Measurements from ENCODE around the gene UGT1A4.
"Not testable (repeated sequence)": the region's sequence is repeated elsewhere in the genome, so short reads cannot be mapped to it uniquely, and the experiment has no call there.

Gene UGT1A4

GRCh38 chr2:233698740-233699139 lies 19.8 kb upstream of the UGT1A4 start:
- Histone ChIP-seq H3K4me3 (ENCODE audit: low read length) (no peak overlapping the region), H3K9me2 (replicated peaks; ENCODE audit: control insufficient read depth, low read length) (no peaks in the 10 kb centered on the region), H3K79me2 (ENCODE audit: control insufficient read depth, low read length) (no peaks in the 10 kb centered on the region), H3K36me3 (ENCODE audit: control insufficient read depth, low read length) (no peaks in the 10 kb centered on the region), H3K27me3 (ENCODE audit: control insufficient read depth, low read length) (no peaks in the 10 kb centered on the region), H3K27ac (ENCODE audit: low read depth, low read length) (no peak overlapping the region), H3K4me2 (ENCODE audit: low read length) (no peak overlapping the region), H3F3A (ENCODE audit: control insufficient read depth, insufficient read depth) (no peaks in the 10 kb centered on the region), H3K9me3 (ENCODE audit: control insufficient read depth, insufficient read depth, low read length) (no peaks in the 10 kb centered on the region), H3K4me1 (ENCODE audit: control insufficient read depth, low read length) (no peaks in the 10 kb centered on the region), H4K20me1 (ENCODE audit: control insufficient read depth, insufficient read depth, low read depth, low read length) (no peaks in the 10 kb centered on the region)
- TF ChIP-seq EZH2phosphoT487 (IDR thresholded peaks at IDR 0.05; ENCODE audit: borderline replicate concordance, low read length) = no peak
- TF ChIP-seq CTCF (IDR thresholded peaks at IDR 0.05; ENCODE audit: low read depth, low read length, poor library complexity, severe bottlenecking) = no peak

GRCh38 chr2:233699424-233700027 lies 19.0 kb upstream of the UGT1A4 start:
- Histone ChIP-seq H3K4me2 (ENCODE audit: low read length) (no peak overlapping the region), H3K9me2 (replicated peaks; ENCODE audit: control insufficient read depth, low read length) (no peaks in the 10 kb centered on the region), H3K9me3 (ENCODE audit: control insufficient read depth, insufficient read depth, low read length) (no peaks in the 10 kb centered on the region), H3K27ac (ENCODE audit: low read depth, low read length) (no peak overlapping the region), H3F3A (ENCODE audit: control insufficient read depth, insufficient read depth) (no peaks in the 10 kb centered on the region), H3K27me3 (ENCODE audit: control insufficient read depth, low read length) (no peaks in the 10 kb centered on the region), H3K36me3 (ENCODE audit: control insufficient read depth, low read length) (no peaks in the 10 kb centered on the region), H3K4me3 (ENCODE audit: low read length) (no peak overlapping the region), H3K4me1 (ENCODE audit: control insufficient read depth, low read length) (no peaks in the 10 kb centered on the region), H3K79me2 (ENCODE audit: control insufficient read depth, low read length) (no peaks in the 10 kb centered on the region), H4K20me1 (ENCODE audit: control insufficient read depth, insufficient read depth, low read depth, low read length) (no peaks in the 10 kb centered on the region)
- TF ChIP-seq CTCF (IDR thresholded peaks at IDR 0.05; ENCODE audit: low read depth, low read length, poor library complexity, severe bottlenecking) = no peak
- TF ChIP-seq EZH2phosphoT487 (IDR thresholded peaks at IDR 0.05; ENCODE audit: borderline replicate concordance, low read length) = no peak

- no peaks in the 10 kb centered on the region for H3F3A ChIP-seq (ENCODE audit: control insufficient read depth, insufficient read depth)
- H3K27ac ChIP-seq (ENCODE audit: low read depth, low read length) = no peak overlapping the region
- H3K9me3 ChIP-seq (ENCODE audit: control insufficient read depth, insufficient read depth, low read length) = no peaks in the 10 kb centered on the region
Observed at GRCh38 chr2:233700028-233700635, 18.4 kb upstream of the UGT1A4 start.

GRCh38 chr2:233700842-233701241 lies 17.7 kb upstream of the UGT1A4 start:
- H3K27ac ChIP-seq (ENCODE audit: low read depth, low read length); H3K79me2 ChIP-seq (ENCODE audit: control insufficient read depth, low read length); H3F3A ChIP-seq (ENCODE audit: control insufficient read depth, insufficient read depth); H3K4me2 ChIP-seq (ENCODE audit: low read length); H3K4me3 ChIP-seq (ENCODE audit: low read length); H3K27me3 ChIP-seq (ENCODE audit: control insufficient read depth, low read length); H3K4me1 ChIP-seq (ENCODE audit: control insufficient read depth, low read length); H3K9me3 ChIP-seq (ENCODE audit: control insufficient read depth, insufficient read depth, low read length); H4K20me1 ChIP-seq (ENCODE audit: control insufficient read depth, insufficient read depth, low read depth, low read length); H3K9me2 ChIP-seq (replicated peaks; ENCODE audit: control insufficient read depth, low read length); H3K36me3 ChIP-seq (ENCODE audit: control insufficient read depth, low read length): not testable (repeated sequence)

More at GRCh38 chr2:233700028-233700635, 18.4 kb upstream of the UGT1A4 start:
- no peaks in the 10 kb centered on the region for H4K20me1 ChIP-seq (ENCODE audit: control insufficient read depth, insufficient read depth, low read depth, low read length)
- no peaks in the 10 kb centered on the region for H3K27me3 ChIP-seq (ENCODE audit: control insufficient read depth, low read length)
- H3K4me2 ChIP-seq (ENCODE audit: low read length) = no peak overlapping the region
- H3K4me1 ChIP-seq (ENCODE audit: control insufficient read depth, low read length) = no peaks in the 10 kb centered on the region
- no peaks in the 10 kb centered on the region for H3K36me3 ChIP-seq (ENCODE audit: control insufficient read depth, low read length)
- TF ChIP-seq CTCF (IDR thresholded peaks at IDR 0.05; ENCODE audit: low read depth, low read length, poor library complexity, severe bottlenecking) (no peak), EZH2phosphoT487 (IDR thresholded peaks at IDR 0.05; ENCODE audit: borderline replicate concordance, low read length) (no peak)
- H3K9me2 ChIP-seq (replicated peaks; ENCODE audit: control insufficient read depth, low read length) = no peaks in the 10 kb centered on the region
- H3K79me2 ChIP-seq (ENCODE audit: control insufficient read depth, low read length) = no peaks in the 10 kb centered on the region
- H3K4me3 ChIP-seq (ENCODE audit: low read length) = no peak overlapping the region
